Common myeloid progenitor, CD34-positive (primary cell): ENCODE results near the gene SLC30A1.

Source experiments
- CTCF ChIA-PET: fragments of 350-600 bp; sonication (Branson Sonifier 250); formaldehyde crosslinking; loops from one replicate; lab custom pipeline; 2021; ENCODE audit warnings: antibody characterized with exemption; lab: Charles Lee
- POLR2A ChIA-PET: fragments of 350-600 bp; sonication (Branson Sonifier 250); formaldehyde crosslinking; loops from one replicate; lab custom pipeline; 2021; ENCODE audit warnings: antibody characterized with exemption; lab: Charles Lee
- DNase-seq, 3 donors: peaks; one replicate each; pipeline versions ENCODE4 v3.0.0 to v3.0.0-alpha.2; 2013
- H3K27ac ChIP-seq, 2 experiments: 1 replicate in 1 of 2; 2 replicates in 1 of 2; pipeline ENCODE4 v1.7.0; 2013; ENCODE audit warnings: inconsistent platforms in 2 of 2, low read length in 2 of 2, mild to moderate bottlenecking in 2 of 2, low read depth in 1 of 2, moderate library complexity in 1 of 2; ENCODE audit not compliant: severe bottlenecking in 2 of 2, insufficient read depth in 1 of 2, poor library complexity in 1 of 2
- H3K27me3 ChIP-seq, 5 experiments: replicated peaks in 2 of 5; 1 replicate in 3 of 5; 2 replicates in 2 of 5; pipeline versions ENCODE4 v1.6.1 to v1.7.0; 2013; ENCODE audit warnings: low read length in 4 of 5, mild to moderate bottlenecking in 2 of 5, moderate library complexity in 2 of 5, inconsistent platforms in 1 of 5; ENCODE audit not compliant: insufficient read depth in 5 of 5, control insufficient read depth in 4 of 5
- H3K36me3 ChIP-seq, 4 experiments: 1 replicate in 2 of 4; 2 replicates in 2 of 4; pipeline versions ENCODE4 v1.6.1 to v1.7.0; 2013; ENCODE audit warnings: low read length in 3 of 4, control low read depth in 1 of 4, mild to moderate bottlenecking in 1 of 4; ENCODE audit not compliant: control insufficient read depth in 4 of 4, insufficient read depth in 4 of 4
- H3K4me1 ChIP-seq, 4 experiments: 1 replicate in 3 of 4; 2 replicates in 1 of 4; pipeline versions ENCODE4 v1.6.1 to v1.7.1; 2013; ENCODE audit warnings: low read length in 3 of 4, mild to moderate bottlenecking in 3 of 4, control low read depth in 1 of 4, inconsistent platforms in 1 of 4, moderate library complexity in 1 of 4; ENCODE audit not compliant: control insufficient read depth in 4 of 4, insufficient read depth in 4 of 4; ENCODE audit errors: control extremely low read depth in 1 of 4
- H3K4me3 ChIP-seq, 7 experiments: 1 replicate in 4 of 7; 2 replicates in 3 of 7; pipeline versions ENCODE4 v1.5.1 to v1.7.0; 2013; ENCODE audit warnings: mild to moderate bottlenecking in 7 of 7, low read length in 6 of 7, moderate library complexity in 6 of 7, inconsistent platforms in 2 of 7, low read depth in 2 of 7, control low read depth in 1 of 7; ENCODE audit not compliant: insufficient read depth in 4 of 7, control insufficient read depth in 1 of 7; ENCODE audit errors: extremely low read depth in 1 of 7
- H3K9me3 ChIP-seq, 5 experiments: 1 replicate in 4 of 5; 2 replicates in 1 of 5; pipeline versions ENCODE4 v1.6.1 to v1.7.1; 2013; ENCODE audit warnings: low read length in 4 of 5, mild to moderate bottlenecking in 2 of 5, inconsistent platforms in 1 of 5, low read depth in 1 of 5, moderate library complexity in 1 of 5; ENCODE audit not compliant: control insufficient read depth in 4 of 5, insufficient read depth in 2 of 5; ENCODE audit errors: control extremely low read depth in 1 of 5
- WGBS: methylation state at CpG from one replicate; pipeline ENCODE4 v1.1.5; 2013; ENCODE audit not compliant: insufficient coverage; 5-methylcytosine and 5-hydroxymethylcytosine counted together

Gene SLC30A1

DNA sequence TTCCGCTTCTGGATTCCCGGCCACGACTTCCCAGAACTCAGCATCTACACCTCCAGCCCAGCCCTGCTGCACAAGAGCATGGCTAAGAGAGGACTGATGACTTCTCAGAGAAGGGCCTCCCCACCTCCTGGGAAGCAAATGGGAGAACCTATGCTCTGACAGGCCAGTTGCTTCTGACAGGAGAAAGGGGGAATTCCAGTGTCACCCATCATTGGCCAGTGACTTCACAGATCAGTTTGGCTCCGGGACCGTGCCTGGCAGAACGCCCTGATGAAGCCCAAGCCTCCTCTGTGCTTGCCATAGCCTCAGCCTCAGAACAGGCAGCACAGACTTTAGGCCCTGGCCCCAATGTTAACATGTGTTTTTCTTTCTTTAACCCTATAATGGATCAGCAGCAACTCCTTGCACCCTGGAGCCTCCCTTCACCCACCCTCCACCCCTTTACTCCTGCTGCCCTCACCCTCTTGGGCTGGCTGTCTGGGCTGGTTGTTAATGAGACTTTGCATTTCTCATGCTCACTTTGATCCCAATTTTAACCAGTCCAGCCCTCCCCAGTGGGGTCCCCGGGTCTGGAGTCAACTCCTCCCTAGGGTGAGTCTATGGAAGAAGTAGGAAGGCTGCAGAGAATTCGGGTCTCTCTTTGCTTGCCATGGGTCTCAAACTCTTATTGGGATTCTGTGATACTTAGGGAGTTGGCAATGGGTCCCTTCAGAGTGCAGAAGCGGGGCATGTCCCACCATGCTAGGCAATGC is 42.7 kb upstream of the SLC30A1 start:
- WGBS = 100% methylated on average over 8 of the region's 9 CpGs
- CTCF ChIA-PET = interaction anchor here (1.6 to 3.7 kb wide), 2 partner anchors 9 to 42 kb away, joined by 4 to 25 read pairs; partner anchors contain the start of gene SLC30A1
- no peak for DNase-seq

DNA sequence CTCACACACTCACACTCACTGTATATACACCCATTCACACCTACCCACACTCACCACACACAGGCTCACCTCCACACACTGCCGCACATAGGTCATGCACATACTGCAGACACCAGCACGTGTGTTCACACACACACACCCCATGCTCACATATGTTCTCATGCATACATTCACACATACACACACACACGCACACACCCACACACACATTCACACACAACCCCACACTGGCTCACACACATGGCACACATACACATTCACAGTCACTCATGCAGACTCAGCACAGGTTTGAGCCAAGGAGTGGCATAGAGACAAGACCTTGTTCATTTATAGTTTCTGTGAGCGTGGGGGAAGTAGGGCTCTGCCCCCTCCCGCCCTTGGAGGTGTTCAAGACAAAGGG is 41.1 kb upstream of the SLC30A1 start:
- Histone ChIP-seq H3K27me3 (peaks cover 0 to 33% (median 2%) of the 10 kb centered on the region in 5 experiments), H3K36me3 (no peaks in the 10 kb centered on the region), H3K4me3 (no peak overlapping the region), H3K9me3 (no peaks in the 10 kb centered on the region), H3K4me1 (peaks cover 5 to 28% (median 11%) of the 10 kb centered on the region in 4 experiments), H3K27ac (no peak overlapping the region)
- POLR2A ChIA-PET = no interaction called here
- DNase-seq = no peak
- 92% methylated on average over 4 of the region's 5 CpGs for WGBS
- CTCF ChIA-PET = interaction anchor here (0.6 to 1.4 kb wide), 6 partner anchors 9 to 105 kb away, joined by 3 read pairs; partner anchors contain the start of gene SLC30A1

More for the DNA sequence above, 42.7 kb upstream of the SLC30A1 start:
- no peaks in the 10 kb centered on the region for H3K36me3 ChIP-seq
- peaks cover 0 to 35% (median 2%) of the 10 kb centered on the region in 5 experiments for H3K27me3 ChIP-seq
- no peak overlapping the region for H3K27ac ChIP-seq
- POLR2A ChIA-PET = no interaction called here
- H3K4me1 ChIP-seq = peaks cover 5 to 23% (median 11%) of the 10 kb centered on the region in 4 experiments
- no peak overlapping the region for H3K4me3 ChIP-seq
- H3K9me3 ChIP-seq = no peaks in the 10 kb centered on the region

DNA sequence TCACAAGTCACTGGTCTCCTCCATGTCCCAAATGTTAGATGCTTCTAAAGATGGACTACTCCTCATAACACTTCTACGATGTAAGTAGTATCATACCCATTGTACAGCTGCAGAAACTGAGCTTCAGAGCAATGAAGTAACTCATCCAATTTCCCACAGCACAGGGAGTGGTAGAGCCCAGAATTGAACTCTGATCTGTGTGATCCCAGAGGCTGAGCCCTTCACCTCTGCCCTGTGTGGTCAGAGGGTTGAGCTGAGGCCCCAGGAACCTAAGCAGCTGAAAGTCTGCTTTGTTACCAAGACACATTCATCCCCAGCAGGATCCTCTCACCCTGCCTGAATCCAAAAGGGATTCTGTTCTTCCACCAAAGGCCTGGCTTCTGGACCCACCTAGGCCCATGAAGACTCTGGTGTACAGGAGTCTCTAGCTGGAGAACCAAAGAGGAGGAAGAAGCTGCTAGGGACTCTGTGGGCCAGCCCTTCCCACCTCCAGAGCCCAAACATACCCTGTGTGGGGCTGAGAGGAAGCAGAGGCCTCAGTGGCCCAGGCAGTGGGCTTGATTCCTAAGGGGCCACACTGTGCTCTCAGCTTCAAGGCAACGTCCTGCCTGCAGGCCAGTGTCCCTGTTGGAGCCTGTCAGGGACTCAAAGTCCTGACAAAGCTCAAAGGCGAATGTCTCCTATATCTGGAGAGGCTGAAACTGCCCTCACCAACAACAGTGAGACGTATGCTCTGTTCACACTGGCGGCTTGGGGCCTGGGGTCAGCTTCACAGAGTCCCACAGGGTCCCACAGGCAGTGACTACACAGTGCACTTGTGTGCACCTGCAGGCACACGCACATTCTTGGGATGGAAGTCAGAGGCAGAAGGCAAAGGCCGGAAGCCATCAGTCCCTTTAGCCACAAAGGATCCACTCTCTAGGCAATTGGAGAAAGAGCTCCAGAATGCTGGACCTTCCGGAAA is 40.4 kb upstream of the SLC30A1 start:
- peaks cover 0 to 33% (median 2%) of the 10 kb centered on the region in 5 experiments for H3K27me3 ChIP-seq
- 98% methylated on average over 6 of the region's 8 CpGs for WGBS
- POLR2A ChIA-PET = no interaction called here

DNA sequence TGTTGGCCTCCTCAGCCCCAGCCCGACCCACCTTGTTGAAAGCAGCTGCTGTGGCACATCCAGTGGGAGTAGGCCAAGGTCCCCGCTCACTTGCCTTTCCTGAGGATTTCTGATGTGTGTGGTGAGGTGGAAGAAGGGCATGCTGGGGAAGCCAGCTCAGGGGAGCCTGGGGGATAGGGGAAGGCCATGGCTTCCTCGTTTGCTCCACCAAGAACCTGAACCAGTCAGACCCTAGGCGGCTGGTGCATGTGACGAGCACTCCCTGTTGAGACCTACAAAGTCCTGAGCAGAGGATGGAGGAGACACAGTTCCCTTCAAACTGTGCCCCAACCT is 38.0 kb upstream of the SLC30A1 start:
- Histone ChIP-seq H3K36me3 (no peaks in the 10 kb centered on the region), H3K4me1 (peaks cover 0 to 43% (median 22%) of the 10 kb centered on the region in 4 experiments), H3K27ac (no peak overlapping the region), H3K9me3 (no peaks in the 10 kb centered on the region), H3K4me3 (no peak overlapping the region), H3K27me3 (peaks cover 0 to 28% (median 0%) of the 10 kb centered on the region in 5 experiments)
- CTCF ChIA-PET = interaction anchor here (0.8 to 2.2 kb wide), 7 partner anchors 9 to 44 kb away, joined by 3 to 5 read pairs (median 3); no protein-coding TSS in a partner anchor
- WGBS = 93% methylated on average over 3 of the region's 5 CpGs
- DNase-seq = no peak
- POLR2A ChIA-PET = no interaction called here

More for the DNA sequence above, 40.4 kb upstream of the SLC30A1 start:
- Histone ChIP-seq H3K4me1 (peaks cover 4 to 35% (median 14%) of the 10 kb centered on the region in 4 experiments), H3K36me3 (no peaks in the 10 kb centered on the region), H3K4me3 (no peak overlapping the region), H3K27ac (no peak overlapping the region), H3K9me3 (no peaks in the 10 kb centered on the region)
- no peak for DNase-seq
- CTCF ChIA-PET = interaction anchor here (0.6 to 1.4 kb wide), 9 partner anchors 8 to 104 kb away, joined by 3 to 6 read pairs (median 3); partner anchors contain the start of gene SLC30A1

DNA sequence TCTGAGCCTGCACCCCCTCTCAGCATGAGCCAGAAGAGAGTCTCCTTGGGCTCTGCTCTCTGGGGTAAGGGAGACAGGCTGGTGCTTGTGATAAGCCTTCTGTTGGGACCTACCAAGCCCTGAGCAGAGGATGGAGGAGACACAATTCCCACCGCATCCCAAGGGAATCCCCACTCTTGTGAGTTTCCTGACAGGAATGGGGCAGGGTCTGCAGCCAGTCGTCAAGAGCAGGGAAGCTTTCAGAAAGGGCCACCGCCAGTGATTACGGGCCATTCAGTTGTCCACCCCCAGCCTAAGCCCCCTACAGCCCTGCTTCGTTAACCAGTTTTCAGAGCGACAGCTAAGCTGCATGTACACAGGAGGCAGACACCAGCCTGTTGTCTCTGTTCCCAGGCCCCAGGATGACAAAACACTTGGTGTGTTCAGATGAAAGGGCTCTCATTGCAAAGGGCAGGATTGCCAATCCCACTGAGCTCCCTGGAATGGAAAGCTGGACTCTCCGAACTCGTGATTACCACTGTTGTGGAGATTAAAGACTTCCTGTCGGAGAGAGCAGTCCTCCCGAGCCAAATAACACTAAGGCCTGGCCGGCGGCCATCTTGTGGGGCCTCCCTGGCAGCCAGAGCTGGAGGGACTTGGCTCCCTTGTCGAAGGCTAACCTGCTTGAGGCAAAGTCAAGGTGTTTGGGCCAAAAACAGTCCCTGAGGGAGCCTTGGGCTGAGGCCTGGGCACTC is 37.4 kb upstream of the SLC30A1 start:
- H3K36me3 ChIP-seq = no peaks in the 10 kb centered on the region
- 95% methylated on average over 13 of the region's 13 CpGs for WGBS
- H3K9me3 ChIP-seq = no peaks in the 10 kb centered on the region
- no peak overlapping the region for H3K4me3 ChIP-seq
- no peak for DNase-seq
- H3K4me1 ChIP-seq = peaks cover 0 to 49% (median 23%) of the 10 kb centered on the region in 4 experiments
- peaks cover 0 to 23% (median 0%) of the 10 kb centered on the region in 5 experiments for H3K27me3 ChIP-seq
- no peak overlapping the region for H3K27ac ChIP-seq
- POLR2A ChIA-PET = no interaction called here
- CTCF ChIA-PET = interaction anchor here (0.8 to 2.2 kb wide), 10 partner anchors 8 to 44 kb away, joined by 3 to 5 read pairs (median 3); no protein-coding TSS in a partner anchor

DNA sequence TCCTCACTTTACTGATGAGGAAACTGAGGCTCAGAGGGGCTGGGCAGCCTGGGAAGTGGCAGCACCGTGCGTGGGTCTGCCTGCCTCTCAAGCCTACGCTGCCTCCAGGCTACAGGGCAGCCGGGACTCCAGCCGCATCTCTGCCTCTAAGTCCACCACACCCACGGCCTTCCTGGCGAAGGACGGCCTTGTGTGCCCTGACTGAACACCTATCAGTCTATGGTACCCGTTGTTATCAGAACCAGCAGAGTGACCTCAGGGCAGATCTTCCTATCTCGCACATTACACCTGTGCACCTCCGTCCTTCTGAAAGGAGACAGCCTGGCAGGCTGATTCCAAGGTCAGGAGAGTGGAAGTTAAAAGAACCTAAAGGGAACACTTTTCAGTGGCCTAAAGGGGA is 35.7 kb upstream of the SLC30A1 start:
- no peak for DNase-seq
- H3K27ac ChIP-seq = no peak overlapping the region
- no peaks in the 10 kb centered on the region for H3K36me3 ChIP-seq
- H3K4me1 ChIP-seq = peaks cover 0 to 53% (median 23%) of the 10 kb centered on the region in 4 experiments
- H3K4me3 ChIP-seq = no peak overlapping the region
- peaks cover 0 to 8% (median 0%) of the 10 kb centered on the region in 5 experiments for H3K27me3 ChIP-seq
- no peaks in the 10 kb centered on the region for H3K9me3 ChIP-seq
- CTCF ChIA-PET = interaction anchor here (0.8 to 2.2 kb wide), 3 partner anchors 9 to 34 kb away, joined by 4 to 6 read pairs (median 4); no protein-coding TSS in a partner anchor
- 90% methylated on average over 11 of the region's 11 CpGs for WGBS
- POLR2A ChIA-PET = no interaction called here
